Stimulated activated CD4-positive, alpha-beta T cell treated with anti-CD3 and anti-CD28 coated beads, Interleukin-2, amount 100 ng/mL, for 4 hours (primary cell): ENCODE measurements around the gene CELA3A.
A peak's percentile ranks its signal among the peaks of the same experiment; 100 is the strongest.
"Not testable (repeated sequence)": the region's sequence is repeated elsewhere in the genome, so short reads cannot be mapped to it uniquely, and the experiment has no call there.

Experiments used
- DNase-seq: peaks from one replicate; pipeline ENCODE4 v3.0.0-alpha.2; 2020; ENCODE audit warnings: low read depth

The CELA3A gene

GRCh38 chr1:22001409-22001808, at the start of gene CELA3A:
Gene CELA3A, plus strand, starts transcription at chr1:22001657. Its CDS starts 18 bp downstream, at chr1:22001675.
- no peak for DNase-seq

- no peak for DNase-seq
These were observed 48.5 kb upstream of the CELA3A start for GRCh38 chr1:21952786-21953520.

GRCh38 chr1:21955058-21955457, 46.4 kb upstream of the CELA3A start:
- no peak for DNase-seq

GRCh38 chr1:21955501-21956281, 45.8 kb upstream of the CELA3A start:
- no peak for DNase-seq

- peak; percentile 41 for DNase-seq
These were observed 44.5 kb upstream of the CELA3A start for GRCh38 chr1:21956720-21957552.

- DNase-seq = no peak
These were observed 40.1 kb upstream of the CELA3A start for GRCh38 chr1:21961337-21961736.

GRCh38 chr1:21961799-21962198, 39.7 kb upstream of the CELA3A start:
- no peak for DNase-seq

GRCh38 chr1:21963477-21964217, 37.8 kb upstream of the CELA3A start:
- DNase-seq = peak; percentile 72

GRCh38 chr1:21966247-21967000, 35.0 kb upstream of the CELA3A start:
- DNase-seq = no peak

GRCh38 chr1:21967216-21967615, 34.2 kb upstream of the CELA3A start:
- not testable (repeated sequence) for DNase-seq

- not testable (repeated sequence) for DNase-seq
These were observed 32.4 kb upstream of the CELA3A start for GRCh38 chr1:21969066-21969465.

GRCh38 chr1:21970523-21970922, 30.9 kb upstream of the CELA3A start:
- DNase-seq = not testable (repeated sequence)

GRCh38 chr1:21972973-21973441, 28.4 kb upstream of the CELA3A start:
- not testable (repeated sequence) for DNase-seq

- not testable (repeated sequence) for DNase-seq
These were observed 27.5 kb upstream of the CELA3A start for GRCh38 chr1:21973948-21974347.

GRCh38 chr1:21974699-21975098, 26.8 kb upstream of the CELA3A start:
- DNase-seq = not testable (repeated sequence)

- DNase-seq = not testable (repeated sequence)
These were observed 26.2 kb upstream of the CELA3A start for GRCh38 chr1:21975296-21975695.

- not testable (repeated sequence) for DNase-seq
These were observed 24.7 kb upstream of the CELA3A start, which contains the start of gene CELA3B for GRCh38 chr1:21976703-21977239. Gene CELA3B, plus strand, starts transcription at chr1:21977022. Its CDS starts 18 bp downstream, at chr1:21977040.

GRCh38 chr1:21978209-21978608, 23.2 kb upstream of the CELA3A start:
- DNase-seq = not testable (repeated sequence)

- DNase-seq = not testable (repeated sequence)
These were observed 20.8 kb upstream of the CELA3A start for GRCh38 chr1:21980515-21981220.

GRCh38 chr1:21981253-21981652, 20.2 kb upstream of the CELA3A start:
- DNase-seq = not testable (repeated sequence)
